ENCODE results near the gene CACNA2D4.

Gene CACNA2D4

DNA sequence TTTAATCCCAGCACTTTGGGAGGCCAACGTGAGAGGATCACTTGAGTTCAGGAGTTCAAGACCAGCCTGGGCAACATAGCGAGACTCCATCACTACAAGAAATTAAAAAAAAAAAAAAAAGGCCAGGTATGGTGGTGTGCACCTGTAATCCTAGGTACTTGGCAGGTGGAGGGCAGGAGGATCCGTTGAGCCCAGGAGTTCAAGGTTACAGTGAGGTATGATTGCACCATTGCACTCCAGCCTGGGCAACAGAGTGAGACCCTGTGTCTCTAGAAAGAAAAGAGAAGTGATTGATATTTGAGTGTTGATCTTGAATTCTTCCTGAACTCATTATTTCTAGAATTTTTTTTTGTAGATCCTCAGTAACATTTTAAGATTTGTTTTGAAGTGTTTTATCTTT, 168.2 kb downstream of the CACNA2D4 start:
- Histone ChIP-seq H3K4me2 (ENCODE audit: low read depth, low read length) (no peak overlapping the region), H3K4me1 (ENCODE audit: low read length) (no peaks in the 10 kb centered on the region), H3K4me3 (ENCODE audit: low read length) (no peak overlapping the region), H3K9ac (ENCODE audit: low read length) (no peak overlapping the region), H3K9me3 (replicated peaks; ENCODE audit: insufficient read depth, low read length) (no peaks in the 10 kb centered on the region), H3K9me2 (replicated peaks; ENCODE audit: insufficient read depth, low read length) (no peaks in the 10 kb centered on the region), H4K20me1 (ENCODE audit: insufficient read depth, low read length) (no peaks in the 10 kb centered on the region), H3K36me3 (replicated peaks; ENCODE audit: insufficient read depth, low read length) (no peaks in the 10 kb centered on the region), H3F3A (ENCODE audit: insufficient read depth, low read length) (no peaks in the 10 kb centered on the region), H2AFZ (ENCODE audit: low read length) (no peak overlapping the region), H3K79me2 (ENCODE audit: low read length) (peaks cover 39% of the 10 kb centered on the region), H3K27ac (ENCODE audit: low read length) (no peak overlapping the region), H3K27me3 (replicated peaks; ENCODE audit: insufficient read depth, low read length) (no peaks in the 10 kb centered on the region)
- DNase-seq: no peak
- no peak for TF ChIP-seq EZH2 (optimal IDR thresholded peaks at IDR 0.05; ENCODE audit: low read depth, low read length)
- TF ChIP-seq EZH2phosphoT487 (IDR thresholded peaks at IDR 0.05; ENCODE audit: low read length): no peak
- TF ChIP-seq, protein P1, sequence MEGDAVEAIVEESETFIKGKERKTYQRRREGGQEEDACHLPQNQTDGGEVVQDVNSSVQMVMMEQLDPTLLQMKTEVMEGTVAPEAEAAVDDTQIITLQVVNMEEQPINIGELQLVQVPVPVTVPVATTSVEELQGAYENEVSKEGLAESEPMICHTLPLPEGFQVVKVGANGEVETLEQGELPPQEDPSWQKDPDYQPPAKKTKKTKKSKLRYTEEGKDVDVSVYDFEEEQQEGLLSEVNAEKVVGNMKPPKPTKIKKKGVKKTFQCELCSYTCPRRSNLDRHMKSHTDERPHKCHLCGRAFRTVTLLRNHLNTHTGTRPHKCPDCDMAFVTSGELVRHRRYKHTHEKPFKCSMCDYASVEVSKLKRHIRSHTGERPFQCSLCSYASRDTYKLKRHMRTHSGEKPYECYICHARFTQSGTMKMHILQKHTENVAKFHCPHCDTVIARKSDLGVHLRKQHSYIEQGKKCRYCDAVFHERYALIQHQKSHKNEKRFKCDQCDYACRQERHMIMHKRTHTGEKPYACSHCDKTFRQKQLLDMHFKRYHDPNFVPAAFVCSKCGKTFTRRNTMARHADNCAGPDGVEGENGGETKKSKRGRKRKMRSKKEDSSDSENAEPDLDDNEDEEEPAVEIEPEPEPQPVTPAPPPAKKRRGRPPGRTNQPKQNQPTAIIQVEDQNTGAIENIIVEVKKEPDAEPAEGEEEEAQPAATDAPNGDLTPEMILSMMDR (IDR thresholded peaks at IDR 0.05; ENCODE audit: low read length): no peak

- H3K36me3 ChIP-seq (replicated peaks; ENCODE audit: insufficient read depth, low read length): no peaks in the 10 kb centered on the region
- H3K9ac ChIP-seq (ENCODE audit: low read length): no peak overlapping the region
- H3K4me1 ChIP-seq (ENCODE audit: low read length): no peaks in the 10 kb centered on the region
- H4K20me1 ChIP-seq (ENCODE audit: insufficient read depth, low read length): no peaks in the 10 kb centered on the region
- no peak overlapping the region for H2AFZ ChIP-seq (ENCODE audit: low read length)
- no peaks in the 10 kb centered on the region for H3K9me2 ChIP-seq (replicated peaks; ENCODE audit: insufficient read depth, low read length)
- DNase-seq: no peak
- peaks cover 39% of the 10 kb centered on the region for H3K79me2 ChIP-seq (ENCODE audit: low read length)
- H3K27me3 ChIP-seq (replicated peaks; ENCODE audit: insufficient read depth, low read length): no peaks in the 10 kb centered on the region
- no peak overlapping the region for H3K4me2 ChIP-seq (ENCODE audit: low read depth, low read length)
- H3F3A ChIP-seq (ENCODE audit: insufficient read depth, low read length): no peaks in the 10 kb centered on the region
- no peak overlapping the region for H3K27ac ChIP-seq (ENCODE audit: low read length)
- H3K9me3 ChIP-seq (replicated peaks; ENCODE audit: insufficient read depth, low read length): no peaks in the 10 kb centered on the region
- TF ChIP-seq EZH2phosphoT487 (IDR thresholded peaks at IDR 0.05; ENCODE audit: low read length): no peak
- no peak overlapping the region for H3K4me3 ChIP-seq (ENCODE audit: low read length)
Measured at GRCh38 chr12:1749019-1749418, 169.4 kb downstream of the CACNA2D4 start.

GRCh38 chr12:1747609-1748008, 170.8 kb downstream of the CACNA2D4 start:
- Histone ChIP-seq H3K27me3 (replicated peaks; ENCODE audit: insufficient read depth, low read length) (no peaks in the 10 kb centered on the region), H3K79me2 (ENCODE audit: low read length) (peaks cover 38% of the 10 kb centered on the region)
- no peak for DNase-seq

GRCh38 chr12:1744932-1745331, 173.5 kb downstream of the CACNA2D4 start:
- H3F3A ChIP-seq (ENCODE audit: insufficient read depth, low read length): no peaks in the 10 kb centered on the region
- TF ChIP-seq, protein P1 (IDR thresholded peaks at IDR 0.05; ENCODE audit: low read length): no peak
- TF ChIP-seq EZH2phosphoT487 (IDR thresholded peaks at IDR 0.05; ENCODE audit: low read length) (no peak), EZH2 (optimal IDR thresholded peaks at IDR 0.05; ENCODE audit: low read depth, low read length) (no peak)
- no peaks in the 10 kb centered on the region for H4K20me1 ChIP-seq (ENCODE audit: insufficient read depth, low read length)
- H3K9ac ChIP-seq (ENCODE audit: low read length): no peak overlapping the region
- no peaks in the 10 kb centered on the region for H3K36me3 ChIP-seq (replicated peaks; ENCODE audit: insufficient read depth, low read length)
- H3K9me3 ChIP-seq (replicated peaks; ENCODE audit: insufficient read depth, low read length): no peaks in the 10 kb centered on the region
- H3K4me3 ChIP-seq (ENCODE audit: low read length): no peak overlapping the region
- no peak overlapping the region for H3K27ac ChIP-seq (ENCODE audit: low read length)
- DNase-seq: no peak
- no peaks in the 10 kb centered on the region for H3K4me1 ChIP-seq (ENCODE audit: low read length)
- no peaks in the 10 kb centered on the region for H3K27me3 ChIP-seq (replicated peaks; ENCODE audit: insufficient read depth, low read length)
- H3K9me2 ChIP-seq (replicated peaks; ENCODE audit: insufficient read depth, low read length): no peaks in the 10 kb centered on the region
- H2AFZ ChIP-seq (ENCODE audit: low read length): no peak overlapping the region
- peaks cover 50% of the 10 kb centered on the region for H3K79me2 ChIP-seq (ENCODE audit: low read length)
- no peak overlapping the region for H3K4me2 ChIP-seq (ENCODE audit: low read depth, low read length)

More at GRCh38 chr12:1747609-1748008, 170.8 kb downstream of the CACNA2D4 start:
- H3K36me3 ChIP-seq (replicated peaks; ENCODE audit: insufficient read depth, low read length): no peaks in the 10 kb centered on the region
- H3F3A ChIP-seq (ENCODE audit: insufficient read depth, low read length): no peaks in the 10 kb centered on the region
- no peak overlapping the region for H2AFZ ChIP-seq (ENCODE audit: low read length)
- H3K9me3 ChIP-seq (replicated peaks; ENCODE audit: insufficient read depth, low read length): no peaks in the 10 kb centered on the region
- no peak overlapping the region for H3K9ac ChIP-seq (ENCODE audit: low read length)
- no peak overlapping the region for H3K4me2 ChIP-seq (ENCODE audit: low read depth, low read length)
- H3K9me2 ChIP-seq (replicated peaks; ENCODE audit: insufficient read depth, low read length): no peaks in the 10 kb centered on the region
- H4K20me1 ChIP-seq (ENCODE audit: insufficient read depth, low read length): no peaks in the 10 kb centered on the region
- H3K27ac ChIP-seq (ENCODE audit: low read length): no peak overlapping the region
- no peaks in the 10 kb centered on the region for H3K4me1 ChIP-seq (ENCODE audit: low read length)
- no peak overlapping the region for H3K4me3 ChIP-seq (ENCODE audit: low read length)
- TF ChIP-seq EZH2 (optimal IDR thresholded peaks at IDR 0.05; ENCODE audit: low read depth, low read length): no peak
- TF ChIP-seq, protein P1 (IDR thresholded peaks at IDR 0.05; ENCODE audit: low read length): no peak
- no peak for TF ChIP-seq EZH2phosphoT487 (IDR thresholded peaks at IDR 0.05; ENCODE audit: low read length)
